Pons (tissue), 1 donor: ENCODE results near the gene JPH4.
"Not testable (repeated sequence)": the region's sequence is repeated elsewhere in the genome, so short reads cannot be mapped to it uniquely, and the experiment has no call there.

Source experiments
- DNase-seq: peaks from one replicate; pipeline ENCODE4 v3.0.0-alpha.2; 2016; ENCODE audit warnings: low spot score

Gene JPH4

GRCh38 chr14:23608454-23608853 is 29.9 kb upstream of the JPH4 start:
- peak; percentile 30 for DNase-seq

GRCh38 chr14:23605931-23606585 is 27.5 kb upstream of the JPH4 start:
- no peak for DNase-seq

DNA sequence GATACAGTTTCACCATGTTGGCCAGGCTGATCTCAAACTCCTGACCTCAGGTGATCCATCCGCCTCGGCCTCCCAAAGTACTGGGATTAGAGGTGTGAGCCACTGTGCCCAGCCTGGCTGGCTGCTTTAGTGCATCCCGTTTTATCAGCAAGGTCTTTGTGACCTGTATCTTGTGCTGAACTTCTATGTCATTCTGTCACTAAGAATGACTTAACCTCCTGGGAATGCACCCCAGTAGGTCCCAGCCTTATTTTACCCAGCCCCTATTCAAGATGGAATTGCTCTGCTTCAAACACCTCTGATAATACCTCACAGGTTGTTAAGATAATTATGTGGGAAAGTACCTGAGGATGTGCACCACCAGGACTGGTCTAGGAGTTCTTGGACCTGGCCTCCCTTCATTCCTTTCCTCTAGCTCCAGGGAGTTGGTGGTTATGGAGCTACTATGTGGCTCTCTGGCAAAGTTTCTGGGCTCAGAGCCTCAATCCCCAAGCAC is 26.1 kb upstream of the JPH4 start:
- no peak for DNase-seq

DNA sequence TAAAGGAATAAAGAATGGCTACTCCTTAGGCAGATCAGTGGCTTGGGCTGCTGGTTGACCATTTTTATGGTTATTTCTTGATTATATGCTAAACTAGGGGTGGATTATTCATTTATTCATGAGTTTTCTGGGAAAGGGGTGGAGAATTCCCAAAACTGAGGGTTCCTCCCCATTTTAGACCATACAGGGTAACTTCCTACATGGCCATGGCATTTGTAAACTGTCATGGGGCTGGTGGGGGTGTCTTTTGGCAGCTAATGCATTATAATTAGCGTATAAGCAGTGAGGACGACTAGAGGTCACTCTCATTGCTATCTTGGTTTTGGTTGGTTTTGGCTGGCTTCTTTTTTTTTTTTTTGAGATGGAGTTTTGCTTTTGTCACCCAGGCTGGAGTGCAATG is 25.6 kb upstream of the JPH4 start:
- no peak for DNase-seq

GRCh38 chr14:23603103-23603502 is 24.5 kb upstream of the JPH4 start:
- no peak for DNase-seq

DNA sequence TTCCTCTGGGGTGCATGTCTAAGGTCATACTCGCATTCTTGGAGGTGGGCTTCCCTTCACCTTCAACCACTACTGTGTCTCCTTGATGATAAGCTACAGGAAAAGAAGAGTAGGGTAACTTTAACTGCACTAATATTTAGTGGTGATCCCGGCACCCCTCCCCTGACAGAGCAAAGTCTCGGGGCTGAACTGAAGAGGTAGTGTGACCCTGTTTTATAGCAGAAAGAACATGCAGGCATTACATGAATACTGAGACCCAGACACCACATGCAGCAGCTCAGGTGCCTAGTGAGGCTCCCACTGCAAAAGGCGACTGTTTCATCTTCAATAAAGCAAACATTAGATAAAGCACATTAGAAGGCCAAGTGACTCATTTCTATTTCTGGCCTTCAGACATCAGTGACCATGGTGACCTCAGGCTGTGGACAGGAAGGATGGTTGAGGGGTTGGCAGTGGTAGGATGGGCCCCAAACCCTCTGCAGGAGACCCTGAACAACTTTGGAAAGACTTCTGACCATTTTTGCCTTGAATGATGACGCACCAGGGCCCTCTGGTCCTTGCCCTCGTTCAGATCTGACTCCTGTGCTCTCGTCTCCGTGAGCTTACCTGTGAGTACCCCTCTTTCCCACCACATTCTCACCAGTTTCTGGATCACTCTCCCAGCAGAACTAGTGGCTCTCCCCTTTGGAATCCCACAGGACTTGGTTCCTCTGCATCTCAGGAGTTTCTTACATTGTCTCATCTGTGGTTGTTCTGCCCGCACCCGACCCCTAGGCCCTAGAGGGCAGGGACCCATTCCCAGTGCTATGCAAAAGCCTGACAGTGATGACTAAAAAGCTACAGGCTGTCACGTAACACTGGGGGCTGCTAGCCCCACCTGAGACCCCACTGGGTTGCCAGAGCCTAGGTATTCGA is 23.8 kb upstream of the JPH4 start:
- no peak for DNase-seq

GRCh38 chr14:23601845-23602180 is 23.2 kb upstream of the JPH4 start:
- no peak for DNase-seq

DNA sequence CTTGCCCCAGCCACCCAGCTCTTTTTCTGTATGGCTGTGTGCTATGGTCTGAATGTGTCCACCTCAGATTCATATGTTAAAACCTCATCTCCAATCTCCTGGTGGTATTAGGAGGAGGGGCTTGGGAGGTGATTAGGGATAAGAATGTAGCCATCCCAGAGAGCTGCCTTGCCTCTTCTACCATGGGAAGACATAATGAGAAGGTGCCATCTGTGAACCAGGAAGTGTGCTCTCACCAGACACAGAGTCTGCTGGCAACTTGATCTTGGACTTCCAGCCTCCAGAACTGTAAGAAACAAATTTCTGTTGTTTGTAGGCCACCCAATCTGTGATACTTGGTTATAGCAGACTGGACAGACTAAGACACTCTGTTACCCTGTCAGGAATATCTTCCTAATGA is 22.8 kb upstream of the JPH4 start:
- no peak for DNase-seq

GRCh38 chr14:23600806-23601205 is 22.2 kb upstream of the JPH4 start:
- DNase-seq = no peak

- no peak for DNase-seq
Observed at GRCh38 chr14:23600322-23600707, 21.7 kb upstream of the JPH4 start.

GRCh38 chr14:23594191-23594590 is 15.6 kb upstream of the JPH4 start:
- DNase-seq = not testable (repeated sequence)

GRCh38 chr14:23590198-23590597 is 11.6 kb upstream of the JPH4 start:
- DNase-seq = no peak

- no peak for DNase-seq
Observed at GRCh38 chr14:23589606-23590005, 11.0 kb upstream of the JPH4 start.

- DNase-seq = peak; percentile 90
Observed at GRCh38 chr14:23588884-23589598, 10.5 kb upstream of the JPH4 start.

DNA sequence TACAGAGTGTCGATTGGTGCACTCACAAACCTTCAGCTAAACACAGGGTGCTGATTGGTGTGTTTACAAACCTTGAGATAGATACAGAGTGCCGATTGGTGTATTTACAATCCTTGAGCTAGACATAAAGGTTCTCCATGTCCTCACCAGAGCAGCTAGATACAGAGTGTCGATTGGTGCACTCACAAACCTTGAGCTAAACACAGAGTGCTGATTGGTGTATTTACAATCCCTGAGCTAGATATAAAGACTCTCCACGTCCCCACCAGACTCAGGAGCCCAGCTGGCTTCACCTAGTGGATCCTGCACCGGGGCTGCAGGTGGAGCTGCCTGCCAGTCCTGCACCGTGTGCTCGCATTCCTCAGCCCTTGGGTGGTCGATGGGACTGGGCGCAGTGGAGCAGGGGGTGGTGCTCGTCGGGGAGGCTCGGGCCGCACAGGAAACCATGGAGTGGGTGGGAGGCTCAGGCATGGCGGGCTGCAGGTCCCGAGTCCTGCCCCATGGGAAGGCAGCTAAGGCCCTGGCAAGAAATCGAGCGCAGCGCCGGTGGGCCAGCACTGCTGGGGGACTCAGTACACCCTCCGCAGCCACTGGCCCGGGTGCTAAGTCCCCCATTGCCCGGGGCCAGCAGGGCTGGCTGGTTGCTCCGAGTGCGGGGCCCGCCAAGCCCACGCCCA is 6.1 kb upstream of the JPH4 start:
- not testable (repeated sequence) for DNase-seq

DNA sequence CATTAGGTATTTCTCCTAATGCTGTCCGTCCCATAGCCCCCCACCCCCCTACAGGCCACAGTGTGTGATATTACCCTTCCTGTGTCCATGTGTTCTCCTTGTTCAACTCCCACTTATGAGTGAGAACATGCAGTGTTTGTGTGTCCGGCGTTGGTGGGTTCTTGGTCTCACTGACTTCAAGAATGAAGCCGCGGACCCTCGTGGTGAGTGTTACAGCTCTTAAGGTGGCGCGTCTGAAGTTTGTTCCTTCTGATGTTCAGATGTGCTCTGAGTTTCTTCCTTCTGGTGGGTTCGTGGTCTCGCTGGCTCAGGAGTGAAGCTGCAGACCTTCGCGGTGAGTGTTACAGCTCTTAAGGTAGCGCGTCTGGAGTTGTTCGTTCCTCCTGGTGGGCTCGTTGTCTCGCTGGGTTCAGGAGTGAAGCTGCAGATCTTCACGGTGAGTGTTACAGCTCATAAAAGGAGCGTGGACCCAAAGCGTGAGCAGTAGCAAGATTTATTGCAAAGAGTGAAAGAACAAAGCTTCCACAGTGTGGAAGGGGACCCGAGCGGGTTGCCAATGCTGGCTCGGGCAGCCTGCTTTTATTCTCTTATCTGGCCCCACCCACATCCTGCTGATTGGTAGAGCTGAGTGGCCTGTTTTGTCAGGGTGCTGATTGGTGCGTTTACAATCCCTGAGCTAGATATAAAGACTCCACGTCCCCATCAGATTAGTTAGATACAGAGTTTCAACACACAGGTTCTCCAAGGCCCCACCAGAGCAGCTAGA is 5.4 kb upstream of the JPH4 start:
- DNase-seq = not testable (repeated sequence)

DNA sequence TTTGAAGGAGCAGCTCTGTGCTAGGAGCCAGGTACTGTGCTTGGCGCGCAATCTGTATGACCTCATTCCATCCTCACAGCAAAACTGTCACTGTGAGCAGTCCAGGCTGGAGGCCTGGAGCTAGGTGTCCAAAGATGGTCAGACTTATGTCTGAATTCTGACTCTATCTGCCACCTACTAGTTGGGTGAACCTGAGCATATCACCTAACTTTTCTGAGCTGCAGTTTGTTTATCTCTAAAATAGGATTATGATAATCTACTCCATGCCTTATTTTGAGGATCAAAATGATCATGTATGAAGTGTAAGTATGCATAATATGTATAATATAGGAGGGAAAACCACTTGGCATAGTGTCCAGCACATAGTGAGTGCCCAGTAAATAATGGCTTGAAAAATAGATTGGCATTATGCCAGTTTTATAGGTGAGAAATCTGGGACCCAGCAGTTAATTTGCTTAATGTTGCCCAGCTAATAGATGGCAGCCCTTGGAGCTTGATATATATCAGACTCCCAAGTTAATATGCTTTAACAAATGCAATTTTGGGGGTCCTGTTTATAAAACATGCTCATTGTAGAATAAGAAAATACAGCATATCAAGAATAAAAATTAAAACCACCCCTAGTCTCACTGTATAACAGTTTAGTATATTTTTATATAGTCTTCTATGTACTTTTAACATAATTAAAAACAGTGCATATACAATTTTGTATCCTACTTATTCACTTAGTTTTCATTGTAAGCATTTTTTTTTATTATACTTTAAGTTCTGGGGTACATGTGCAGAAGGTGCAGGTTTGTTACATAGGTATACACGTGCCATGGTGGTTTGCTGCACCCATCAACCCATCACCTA is 4.5 kb upstream of the JPH4 start:
- DNase-seq = no peak

DNA sequence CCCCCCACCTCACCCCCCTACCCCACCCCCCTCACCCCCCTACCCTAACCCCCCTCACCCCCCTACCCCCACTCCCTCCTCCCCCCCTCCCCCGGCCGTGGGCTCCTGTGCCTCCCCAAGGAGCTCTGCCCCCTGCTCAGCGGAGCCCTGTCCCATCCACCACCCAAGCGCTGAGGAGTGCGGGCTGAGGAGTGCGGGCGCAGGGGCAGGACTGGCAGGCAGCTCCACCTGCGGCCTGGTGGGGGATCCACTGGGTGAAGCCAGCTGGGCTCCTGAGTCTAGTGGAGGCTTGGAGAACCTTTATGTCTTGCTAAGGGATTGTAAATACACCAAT is 2.3 kb upstream of the JPH4 start:
- no peak for DNase-seq

DNA sequence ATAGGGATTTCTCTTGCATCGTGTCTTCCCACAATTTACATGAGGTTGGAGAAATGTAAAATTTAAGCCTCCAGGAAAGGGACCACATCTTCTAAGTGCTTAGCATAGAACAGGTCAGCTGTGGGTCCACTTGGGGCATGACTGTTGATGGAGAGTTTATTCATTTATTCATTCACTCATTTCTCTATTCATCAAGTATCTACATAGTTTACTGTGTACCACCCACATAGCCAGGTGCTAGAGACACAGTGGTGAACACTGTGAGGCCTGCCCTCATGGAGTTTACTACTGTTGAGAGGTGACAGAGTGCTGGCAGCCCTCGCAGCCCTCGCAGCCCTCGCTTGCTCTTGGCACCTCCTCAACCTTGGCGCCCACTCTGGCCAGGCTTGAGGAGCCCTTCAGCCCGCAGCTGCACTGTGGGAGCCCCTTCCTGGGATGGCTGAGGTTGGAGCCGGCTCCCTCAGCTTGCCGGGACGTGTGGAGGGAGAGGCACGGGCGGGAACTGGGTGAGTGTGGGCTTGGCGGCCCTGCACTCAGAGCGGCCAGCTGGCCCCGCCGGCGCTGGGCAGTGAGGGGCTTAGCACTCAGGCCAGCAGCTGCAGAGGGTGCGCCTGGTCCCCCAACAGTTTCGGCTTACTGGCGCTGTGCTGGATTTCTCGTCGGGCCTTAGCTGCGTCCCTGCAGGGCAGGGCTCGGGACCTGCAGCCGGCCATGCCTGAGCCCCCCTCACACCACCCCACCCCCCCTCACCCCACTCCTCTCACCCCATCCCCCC is 1.7 kb upstream of the JPH4 start:
- no peak for DNase-seq

- no peak for DNase-seq
Observed at GRCh38 chr14:23579739-23580138, 1.1 kb upstream of the JPH4 start.
